ENCODE data around the gene XXYLT1. TPM values are rescaled to one million over a fixed set of nuclear protein-coding genes. Genes with fewer than 3 reads are reported as not detected.

The XXYLT1 gene
- total RNA-seq, 1 donor from 2014 or later = 9.8 TPM

DNA sequence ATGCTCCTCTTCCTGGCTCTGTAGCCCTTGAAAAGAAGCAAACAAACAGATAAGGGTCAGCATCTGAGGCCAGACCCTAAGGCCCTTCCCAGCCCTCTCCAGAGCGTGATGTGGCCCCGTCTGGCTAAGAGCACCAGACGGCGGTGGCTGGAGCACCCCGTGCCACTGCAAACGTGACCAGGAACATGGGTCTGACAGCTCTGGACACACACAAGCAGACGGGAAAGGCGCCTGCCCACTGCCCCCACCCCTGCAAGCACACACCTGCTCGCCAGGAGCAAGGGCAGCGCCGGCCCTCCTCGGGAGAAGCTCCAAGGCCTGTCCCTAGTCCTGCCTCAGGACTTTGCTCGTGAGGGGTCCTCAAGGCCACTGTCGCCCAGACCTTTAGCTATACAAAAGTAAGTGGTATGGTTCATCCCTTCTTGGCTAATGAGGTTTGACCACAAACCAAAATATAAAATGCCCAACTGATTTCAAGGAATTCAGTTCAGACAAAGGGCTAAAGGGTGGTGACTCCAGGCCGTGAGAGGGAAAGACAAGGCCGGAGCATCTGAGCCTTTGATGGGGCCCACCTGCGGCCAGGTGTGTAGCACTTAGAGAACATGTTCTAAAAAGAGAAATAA lies 90.4 kb downstream of the XXYLT1 start:
- no peak for ATAC-seq
- H3K27ac ChIP-seq = peak overlapping the region; percentile 39

DNA sequence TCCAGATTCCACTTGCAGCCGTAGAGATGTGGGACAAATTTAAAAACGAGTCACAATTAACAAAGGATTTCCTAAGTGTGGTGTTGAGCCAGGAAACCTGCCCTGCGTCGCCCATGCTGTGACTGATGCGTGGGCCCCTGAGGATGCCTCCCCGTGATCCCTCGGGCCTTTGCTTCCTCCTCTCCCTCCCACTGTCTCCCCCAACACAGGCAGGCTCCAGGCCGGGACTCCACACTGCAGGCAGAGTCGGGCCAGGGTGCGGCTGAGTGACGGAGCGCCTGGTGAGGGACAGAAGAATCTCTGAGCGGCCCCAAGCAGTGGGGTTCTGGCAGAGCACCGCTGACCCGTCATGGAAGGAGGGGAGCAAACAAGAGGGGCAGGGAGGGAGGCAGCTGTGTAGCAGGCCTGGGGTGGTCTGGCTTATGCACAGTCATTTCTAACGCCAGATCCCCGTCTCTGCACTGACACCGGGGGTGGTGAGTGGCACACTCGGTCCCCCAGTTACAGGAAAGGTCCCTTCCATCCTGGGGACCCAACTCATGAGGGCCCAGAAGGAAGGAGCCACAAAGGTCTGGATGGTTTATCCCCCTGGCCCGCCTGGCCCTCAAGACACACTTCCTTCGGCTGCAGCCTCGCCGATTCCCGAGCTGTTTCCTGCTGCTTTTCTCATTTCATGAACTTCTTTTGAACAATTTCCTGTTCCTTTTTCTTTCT lies 91.0 kb downstream of the XXYLT1 start:
- DNase-seq (no peak), ATAC-seq (peak; percentile 25)
- no peak for TF ChIP-seq CTCF (IDR thresholded peaks at IDR 0.05)
- Histone ChIP-seq H3K4me3 (no peak overlapping the region), H3K27ac (peak overlapping the region; percentile 39), H3K9me3 (no peaks in the 10 kb centered on the region), H3K36me3 (no peaks in the 10 kb centered on the region), H3K4me1 (peaks cover 37% of the 10 kb centered on the region), H3K27me3 (no peaks in the 10 kb centered on the region)
- intact Hi-C loops (cut with DNase I) = no loop called here

More for the DNA sequence above, 90.4 kb downstream of the XXYLT1 start:
- Histone ChIP-seq H3K9me3 (no peaks in the 10 kb centered on the region), H3K4me3 (no peak overlapping the region), H3K4me1 (peaks cover 37% of the 10 kb centered on the region), H3K36me3 (no peaks in the 10 kb centered on the region), H3K27me3 (no peaks in the 10 kb centered on the region)
- no peak for DNase-seq
- intact Hi-C loops (cut with DNase I) = no loop called here
- no peak for TF ChIP-seq CTCF (IDR thresholded peaks at IDR 0.05)

DNA sequence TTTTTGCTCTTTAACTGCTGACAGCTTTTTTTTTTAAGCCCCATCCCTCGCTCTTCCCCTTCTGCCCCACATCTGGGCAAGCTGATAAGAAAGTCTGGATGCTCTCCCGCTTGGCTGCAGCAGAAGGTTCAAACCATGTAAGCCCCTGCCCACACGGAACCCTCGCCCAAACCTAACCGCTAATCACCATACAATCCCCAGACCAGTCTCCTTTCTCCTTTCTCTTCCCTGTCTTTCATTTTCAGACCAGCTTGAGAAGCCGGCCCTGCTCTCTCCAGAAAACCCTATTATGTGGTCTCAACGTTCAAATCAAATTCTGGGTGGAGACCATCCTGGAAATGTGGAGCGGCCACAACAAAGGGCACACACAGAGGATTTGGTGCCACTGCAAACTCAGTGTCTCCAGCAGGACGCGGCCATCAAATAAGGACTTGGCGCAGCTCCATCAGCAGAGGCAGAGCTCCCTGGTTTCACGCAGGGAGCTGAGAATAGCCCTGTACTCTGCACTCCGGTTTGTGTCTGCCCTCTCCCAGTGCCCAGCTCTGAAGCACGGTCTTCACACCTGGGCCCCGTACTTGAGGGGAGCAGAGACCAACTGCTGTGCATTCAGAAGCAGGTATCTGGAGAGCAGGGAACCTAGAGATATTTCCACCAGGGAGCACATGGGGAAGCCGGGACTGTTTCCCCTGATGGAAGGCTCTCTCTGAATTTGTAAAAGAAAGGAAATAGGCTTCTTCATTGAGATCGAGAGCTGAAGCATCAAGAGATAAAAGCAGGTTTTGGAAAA lies 92.6 kb downstream of the XXYLT1 start:
- no peak for ATAC-seq
- H3K4me3 ChIP-seq = no peak overlapping the region
- DNase-seq = no peak
- peak overlapping the region; percentile 6 for H3K27ac ChIP-seq
- H3K36me3 ChIP-seq = no peaks in the 10 kb centered on the region
- H3K27me3 ChIP-seq = no peaks in the 10 kb centered on the region
- TF ChIP-seq CTCF (IDR thresholded peaks at IDR 0.05) = no peak
- H3K9me3 ChIP-seq = no peaks in the 10 kb centered on the region
- intact Hi-C loops (cut with DNase I) = no loop called here
- H3K4me1 ChIP-seq = peaks cover 37% of the 10 kb centered on the region

- TF ChIP-seq CTCF (IDR thresholded peaks at IDR 0.05) = no peak
- ATAC-seq = no peak
- Histone ChIP-seq H3K9me3 (no peaks in the 10 kb centered on the region), H3K27ac (no peak overlapping the region), H3K36me3 (no peaks in the 10 kb centered on the region), H3K27me3 (no peaks in the 10 kb centered on the region), H3K4me3 (no peak overlapping the region), H3K4me1 (peaks cover 37% of the 10 kb centered on the region)
- no peak for DNase-seq
- intact Hi-C loops (cut with DNase I) = no loop called here
Measured at GRCh38 chr3:195177422-195178123, 93.4 kb downstream of the XXYLT1 start.

DNA sequence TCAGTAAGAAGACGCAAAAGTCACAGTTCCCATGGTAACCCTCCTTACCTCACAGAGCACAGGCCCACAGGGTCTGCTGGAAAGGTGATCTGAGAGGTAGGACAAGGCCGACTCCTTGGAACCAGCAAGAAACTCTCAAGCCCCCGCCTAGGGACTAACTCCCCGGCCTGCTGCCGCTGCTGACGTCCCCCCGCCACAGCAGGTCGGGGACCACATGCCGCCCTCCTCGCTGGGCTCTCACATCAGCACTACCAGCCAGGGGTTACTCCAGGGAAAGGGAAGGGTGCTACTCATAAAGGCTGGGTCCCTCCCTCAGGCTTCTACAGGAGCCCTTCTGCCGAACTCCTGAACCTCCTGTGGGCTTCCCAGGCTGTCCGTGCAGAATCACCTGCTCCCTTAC lies 94.2 kb downstream of the XXYLT1 start:
- H3K36me3 ChIP-seq = no peaks in the 10 kb centered on the region
- no peak for TF ChIP-seq CTCF (IDR thresholded peaks at IDR 0.05)
- no peak for ATAC-seq
- peaks cover 35% of the 10 kb centered on the region for H3K4me1 ChIP-seq
- no peak for DNase-seq
- no peaks in the 10 kb centered on the region for H3K27me3 ChIP-seq
- no peaks in the 10 kb centered on the region for H3K9me3 ChIP-seq
- no peak overlapping the region for H3K4me3 ChIP-seq
- H3K27ac ChIP-seq = no peak overlapping the region
- intact Hi-C loops (cut with DNase I) = no loop called here
